ENCODE results near the gene RUBCNL. TPM values are rescaled to one million over a fixed set of nuclear protein-coding genes. Genes with fewer than 3 reads are reported as not detected.
A peak's percentile ranks its signal among the peaks of the same experiment; 100 is the strongest.

RUBCNL gene
- total RNA-seq, 4 donors from 2014 or later = 1.5 to 6.8 (median 2.9) TPM

DNA sequence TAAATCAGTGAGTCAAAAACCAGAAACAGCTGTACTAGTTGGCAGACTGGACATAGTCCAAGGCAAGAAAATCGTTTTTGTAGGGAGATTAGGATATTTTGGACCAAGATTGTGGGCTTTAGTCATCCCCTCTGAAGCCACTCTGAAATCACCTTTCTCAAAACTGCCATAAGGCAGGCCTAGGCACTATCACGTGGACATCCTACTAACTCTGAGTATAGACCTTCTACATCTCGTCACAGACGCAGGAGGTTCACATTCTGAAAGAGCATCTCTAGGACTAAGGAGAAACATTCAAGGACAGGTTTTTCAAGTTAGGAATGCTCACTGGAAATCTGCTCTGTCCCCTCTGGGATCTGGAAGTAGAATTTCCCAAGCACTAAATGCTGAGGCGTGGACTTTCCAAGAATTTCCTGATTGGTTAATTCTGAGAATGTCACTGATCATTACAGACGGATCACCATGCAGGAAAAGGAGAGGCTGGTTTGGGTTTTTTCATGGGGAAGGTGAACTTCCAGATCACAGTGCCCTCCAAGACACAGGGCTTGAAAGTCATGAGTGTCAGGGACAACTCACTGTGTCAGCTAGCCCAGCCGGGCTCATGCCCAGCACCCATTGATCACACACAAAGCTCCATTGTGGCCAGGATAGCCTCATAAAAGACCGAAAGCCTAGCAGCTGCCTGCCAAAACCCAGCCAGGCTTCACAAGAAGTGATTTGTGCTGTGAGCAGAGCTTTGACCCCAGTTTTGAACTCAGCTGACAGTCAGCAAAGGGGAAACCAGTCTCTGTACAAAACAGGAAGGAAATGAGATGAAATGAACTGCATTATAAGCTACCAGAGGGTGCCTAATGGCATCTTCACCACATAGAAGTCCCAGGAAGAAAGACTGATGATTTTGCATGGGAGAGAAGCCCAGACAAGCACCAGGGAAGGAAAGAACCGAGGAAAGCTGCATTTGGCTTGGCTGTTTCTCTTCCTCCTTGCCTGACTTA is 2.7 kb upstream of the RUBCNL start:
- Histone ChIP-seq H3K27me3 (peaks cover 46% of the 10 kb centered on the region), H3K4me1 (peaks cover 0 to 31% (median 10%) of the 10 kb centered on the region in 3 donors), H3K36me3 (no peaks in the 10 kb centered on the region), H3K9me3 (no peaks in the 10 kb centered on the region), H3K27ac (peak overlapping the region in 2 of 4 donors; percentile 31 to 43), H3K4me3 (no peak overlapping the region)
- peak; percentile 52 for ATAC-seq
- WGBS, 2 donors (ENCODE audit: low coverage in 1 of 2) = 53 to 70% methylated on average over 6 to 8 of the region's 9 CpGs
- TF ChIP-seq EP300 (IDR thresholded peaks at IDR 0.05) = no peak
- TF ChIP-seq POLR2A (IDR thresholded peaks at IDR 0.05) = no peak
- TF ChIP-seq, protein P1, sequence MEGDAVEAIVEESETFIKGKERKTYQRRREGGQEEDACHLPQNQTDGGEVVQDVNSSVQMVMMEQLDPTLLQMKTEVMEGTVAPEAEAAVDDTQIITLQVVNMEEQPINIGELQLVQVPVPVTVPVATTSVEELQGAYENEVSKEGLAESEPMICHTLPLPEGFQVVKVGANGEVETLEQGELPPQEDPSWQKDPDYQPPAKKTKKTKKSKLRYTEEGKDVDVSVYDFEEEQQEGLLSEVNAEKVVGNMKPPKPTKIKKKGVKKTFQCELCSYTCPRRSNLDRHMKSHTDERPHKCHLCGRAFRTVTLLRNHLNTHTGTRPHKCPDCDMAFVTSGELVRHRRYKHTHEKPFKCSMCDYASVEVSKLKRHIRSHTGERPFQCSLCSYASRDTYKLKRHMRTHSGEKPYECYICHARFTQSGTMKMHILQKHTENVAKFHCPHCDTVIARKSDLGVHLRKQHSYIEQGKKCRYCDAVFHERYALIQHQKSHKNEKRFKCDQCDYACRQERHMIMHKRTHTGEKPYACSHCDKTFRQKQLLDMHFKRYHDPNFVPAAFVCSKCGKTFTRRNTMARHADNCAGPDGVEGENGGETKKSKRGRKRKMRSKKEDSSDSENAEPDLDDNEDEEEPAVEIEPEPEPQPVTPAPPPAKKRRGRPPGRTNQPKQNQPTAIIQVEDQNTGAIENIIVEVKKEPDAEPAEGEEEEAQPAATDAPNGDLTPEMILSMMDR (IDR thresholded peaks at IDR 0.05) = no peak
- TF ChIP-seq POLR2AphosphoS5 (IDR thresholded peaks at IDR 0.05) = no peak

DNA sequence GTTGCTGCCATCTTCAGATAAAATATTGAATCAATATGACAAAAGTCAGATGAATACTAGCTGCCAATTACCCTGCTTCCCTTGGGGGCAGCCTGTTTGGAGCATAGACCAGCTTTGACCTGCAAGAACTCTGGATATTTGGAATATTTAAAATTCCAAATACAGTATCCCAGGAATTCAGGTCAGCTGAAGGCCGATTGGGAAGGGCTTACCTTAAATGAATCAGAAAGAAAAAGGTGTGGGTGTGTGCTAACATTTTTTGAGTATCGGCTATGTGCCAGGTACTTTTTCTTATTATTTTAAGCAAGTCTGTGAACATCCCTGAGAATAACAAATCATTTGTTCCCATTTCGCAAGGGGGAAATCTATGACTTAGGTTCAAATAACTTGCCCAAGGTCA is 1.8 kb upstream of the RUBCNL start:
- Histone ChIP-seq H3K27ac (no peak overlapping the region), H3K9me3 (no peaks in the 10 kb centered on the region), H3K4me1 (peaks cover 0 to 31% (median 10%) of the 10 kb centered on the region in 3 donors), H3K4me3 (no peak overlapping the region), H3K27me3 (peaks cover 49% of the 10 kb centered on the region), H3K36me3 (no peaks in the 10 kb centered on the region)
- ATAC-seq = no peak
- TF ChIP-seq POLR2AphosphoS5 (IDR thresholded peaks at IDR 0.05) (no peak), EP300 (IDR thresholded peaks at IDR 0.05) (no peak)
- 78 to 84% methylated on average over 2 to 3 of the region's 3 CpGs for WGBS, 2 donors (ENCODE audit: low coverage in 1 of 2)

DNA sequence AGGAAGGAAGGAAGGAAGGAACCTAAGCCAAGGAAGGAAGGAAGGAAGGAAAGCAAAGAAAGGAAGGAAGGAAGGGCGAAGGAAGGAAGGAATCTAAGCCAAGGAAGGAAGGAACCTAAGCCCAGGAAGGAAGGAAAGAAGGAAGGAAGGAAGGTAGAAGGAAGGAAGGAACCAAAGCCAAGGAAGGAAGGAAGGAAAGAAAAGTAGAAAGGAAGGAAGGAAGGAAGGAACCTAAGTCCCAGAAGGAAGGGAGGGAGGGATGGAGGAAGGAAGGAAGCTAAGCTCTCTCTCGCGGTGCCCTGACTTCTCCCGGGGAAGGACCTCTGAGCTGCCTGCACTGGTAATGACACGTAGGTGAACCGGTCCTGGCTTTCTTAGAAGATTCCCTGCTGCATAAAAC is 1.3 kb upstream of the RUBCNL start:
- no peaks in the 10 kb centered on the region for H3K9me3 ChIP-seq
- H3K4me3 ChIP-seq = no peak overlapping the region
- H3K4me1 ChIP-seq = peaks cover 0 to 31% (median 10%) of the 10 kb centered on the region in 3 donors
- no peak for ATAC-seq
- H3K36me3 ChIP-seq = no peaks in the 10 kb centered on the region
- TF ChIP-seq POLR2AphosphoS5 (IDR thresholded peaks at IDR 0.05) (no peak), EP300 (IDR thresholded peaks at IDR 0.05) (no peak)
- TF ChIP-seq, protein P1 (IDR thresholded peaks at IDR 0.05) = no peak
- WGBS, 2 donors (ENCODE audit: low coverage in 1 of 2) = 65 to 87% methylated on average over 5 to 6 of the region's 6 CpGs
- no peak overlapping the region for H3K27ac ChIP-seq
- peaks cover 49% of the 10 kb centered on the region for H3K27me3 ChIP-seq

DNA sequence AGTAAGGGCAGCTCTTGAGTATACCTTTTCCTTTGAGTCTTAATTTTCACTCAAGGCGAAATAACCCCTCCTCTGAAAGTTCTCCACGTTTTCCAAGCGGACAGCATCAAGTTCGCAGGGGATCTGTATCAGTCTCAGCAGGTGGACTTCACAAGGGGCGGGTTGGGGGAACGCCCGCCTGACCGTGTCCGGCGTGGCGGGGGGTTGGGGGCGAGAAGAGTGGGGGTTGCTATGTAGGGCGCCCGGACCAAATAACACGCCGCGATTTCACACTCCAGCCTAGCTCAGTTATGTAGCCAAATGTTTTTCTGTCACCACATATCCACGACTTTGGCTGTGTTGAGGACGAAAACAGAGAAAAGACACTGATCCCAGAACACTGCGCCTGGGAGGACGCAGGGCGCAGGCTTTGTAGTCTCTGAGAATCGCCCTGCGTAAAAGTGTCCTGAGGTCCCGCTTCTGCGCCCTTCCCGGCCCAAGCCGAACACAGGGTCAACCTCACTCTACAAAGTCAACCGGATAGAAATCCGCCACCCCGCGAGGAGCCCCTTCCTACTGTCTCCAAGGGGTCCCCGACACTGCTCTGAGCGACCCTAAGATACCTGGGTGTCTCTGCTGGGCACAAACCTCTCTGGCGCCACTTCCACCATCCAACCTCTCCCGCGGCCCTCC is 524 bp downstream of the RUBCNL start:
- H3K36me3 ChIP-seq = no peaks in the 10 kb centered on the region
- peaks cover 49% of the 10 kb centered on the region for H3K27me3 ChIP-seq
- no peak for TF ChIP-seq POLR2A (IDR thresholded peaks at IDR 0.05)
- TF ChIP-seq POLR2AphosphoS5 (IDR thresholded peaks at IDR 0.05) = no peak
- TF ChIP-seq, protein P1 (IDR thresholded peaks at IDR 0.05) = no peak
- TF ChIP-seq EP300 (IDR thresholded peaks at IDR 0.05) = no peak
- peaks cover 0 to 31% (median 10%) of the 10 kb centered on the region in 3 donors for H3K4me1 ChIP-seq
- H3K4me3 ChIP-seq = peak overlapping the region; percentile 30 to 51
- H3K27ac ChIP-seq = peak overlapping the region in 2 of 4 donors; percentile 27 to 31
- ATAC-seq = peak; percentile 8
- WGBS, 2 donors (ENCODE audit: low coverage in 1 of 2) = 4 to 40% methylated on average over 1 to 27 of the region's 37 CpGs
- no peaks in the 10 kb centered on the region for H3K9me3 ChIP-seq

DNA sequence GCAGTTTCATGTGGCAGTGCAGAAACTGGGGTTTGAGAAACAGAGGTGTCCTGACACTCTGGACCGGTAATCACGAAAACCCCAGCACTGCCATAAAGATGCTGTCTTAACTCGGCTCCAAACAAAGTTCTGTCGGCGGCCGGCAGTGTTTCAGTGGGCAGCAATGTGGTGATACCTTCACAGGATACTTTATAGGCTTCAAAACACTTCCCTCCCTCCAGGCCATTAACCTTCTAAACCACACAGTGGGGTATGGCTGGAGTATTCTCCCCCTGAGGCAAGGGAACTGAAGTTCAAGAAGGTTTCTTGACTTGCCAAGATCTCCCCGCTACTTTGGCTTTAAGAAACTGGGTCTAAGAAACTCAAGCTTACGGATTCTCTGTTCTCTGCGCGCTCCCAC is 1.1 kb downstream of the RUBCNL start:
- no peak for ATAC-seq
- no peak overlapping the region for H3K27ac ChIP-seq
- TF ChIP-seq POLR2A (IDR thresholded peaks at IDR 0.05) = no peak
- TF ChIP-seq POLR2AphosphoS5 (IDR thresholded peaks at IDR 0.05) = no peak
- TF ChIP-seq, protein P1 (IDR thresholded peaks at IDR 0.05) = no peak
- TF ChIP-seq EP300 (IDR thresholded peaks at IDR 0.05) = no peak
- H3K9me3 ChIP-seq = no peaks in the 10 kb centered on the region
- peaks cover 0 to 31% (median 10%) of the 10 kb centered on the region in 3 donors for H3K4me1 ChIP-seq
- peaks cover 49% of the 10 kb centered on the region for H3K27me3 ChIP-seq
- no peaks in the 10 kb centered on the region for H3K36me3 ChIP-seq
- WGBS, 2 donors (ENCODE audit: low coverage in 1 of 2) = 23 to 59% methylated on average over 4 to 6 of the region's 10 CpGs
- H3K4me3 ChIP-seq = peak overlapping the region in 1 of 2 donors; percentile 51

Data from gastroesophageal sphincter (tissue), 4 donors.